GM21381 (cell line): ENCODE data around the gene PAPPA.

Experiments
- ATAC-seq: cut with Tn5 transposase; IDR thresholded peaks from one replicate; pipeline ENCODE4 v1.9.1; 2021; ENCODE audit warnings: mild to moderate bottlenecking, moderate library complexity; ENCODE audit not compliant: unreplicated experiment

The PAPPA gene

GRCh38 chr9:116304761-116305160 is 151.2 kb downstream of the PAPPA start:
- ATAC-seq = no peak

- ATAC-seq = no peak
These were observed 154.5 kb downstream of the PAPPA start for GRCh38 chr9:116308076-116308475.

- no peak for ATAC-seq
These were observed 156.5 kb downstream of the PAPPA start for GRCh38 chr9:116309900-116310611.

GRCh38 chr9:116312221-116312620 is 158.6 kb downstream of the PAPPA start:
- ATAC-seq = no peak

- no peak for ATAC-seq
These were observed 160.0 kb downstream of the PAPPA start for GRCh38 chr9:116313638-116314037.

- no peak for ATAC-seq
These were observed 162.7 kb downstream of the PAPPA start for GRCh38 chr9:116316246-116316645.

GRCh38 chr9:116317503-116317902 is 163.9 kb downstream of the PAPPA start:
- ATAC-seq = no peak

- no peak for ATAC-seq
These were observed 165.1 kb downstream of the PAPPA start for GRCh38 chr9:116318468-116319374.

GRCh38 chr9:116319480-116319879 is 165.9 kb downstream of the PAPPA start:
- ATAC-seq = no peak

GRCh38 chr9:116320290-116320689 is 166.7 kb downstream of the PAPPA start:
- ATAC-seq = no peak

GRCh38 chr9:116322521-116322920 is 168.9 kb downstream of the PAPPA start:
- no peak for ATAC-seq

- no peak for ATAC-seq
These were observed 169.4 kb downstream of the PAPPA start for GRCh38 chr9:116323012-116323411.

- no peak for ATAC-seq
These were observed 170.0 kb downstream of the PAPPA start for GRCh38 chr9:116323571-116323970.

- ATAC-seq = no peak
These were observed 172.3 kb downstream of the PAPPA start for GRCh38 chr9:116325924-116326323.

- no peak for ATAC-seq
These were observed 174.3 kb downstream of the PAPPA start for GRCh38 chr9:116327701-116328405.

- no peak for ATAC-seq
These were observed 175.9 kb downstream of the PAPPA start for GRCh38 chr9:116329470-116329869.

GRCh38 chr9:116331241-116331640 is 177.7 kb downstream of the PAPPA start:
- ATAC-seq = no peak

- no peak for ATAC-seq
These were observed 178.5 kb downstream of the PAPPA start for GRCh38 chr9:116332090-116332489.

GRCh38 chr9:116333254-116333653 is 179.7 kb downstream of the PAPPA start:
- ATAC-seq = no peak

- ATAC-seq = no peak
These were observed 181.1 kb downstream of the PAPPA start for GRCh38 chr9:116334546-116335150.

- ATAC-seq = no peak
These were observed 181.8 kb downstream of the PAPPA start for GRCh38 chr9:116335392-116335791.
